Colonic mucosa (tissue), 4 donors: ENCODE data around the gene IL25. TPM values are rescaled to one million over a fixed set of nuclear protein-coding genes. Genes with fewer than 3 reads are reported as not detected.

Experiments used
- DNase-seq: peaks from one replicate; pipeline ENCODE4 v3.0.0-alpha.2; 2020
- H3K27ac ChIP-seq: fragments of 200-600 bp; one replicate; pipeline ENCODE4 v1.8.0; 2021
- H3K27me3 ChIP-seq: fragments of 200-600 bp; one replicate; pipeline ENCODE4 v1.8.0; 2021
- H3K36me3 ChIP-seq: fragments of 200-600 bp; one replicate; pipeline ENCODE4 v1.8.0; 2021
- H3K4me1 ChIP-seq: fragments of 200-600 bp; one replicate; pipeline ENCODE4 v1.8.0; 2021; ENCODE audit warnings: mild to moderate bottlenecking
- H3K4me3 ChIP-seq: fragments of 200-600 bp; one replicate; pipeline ENCODE4 v1.8.0; 2021
- H3K9ac ChIP-seq, 2 donors: one replicate each; pipeline ENCODE4 v1.7.0; 2013; ENCODE audit warnings: control low read depth in 2 of 2, low read depth in 2 of 2, low read length in 2 of 2
- H3K9me3 ChIP-seq: fragments of 200-600 bp; one replicate; pipeline ENCODE4 v1.8.0; 2021
- intact Hi-C: fragments of 100-400 bp; cut with DNase I; formaldehyde crosslinking; loops from one replicate; pipeline ENCODE4 v1.14.1; 2022
- total RNA-seq, 2 donors: library from RNA; stranded (reverse); fragmentation: NEBNext Ultra II Directional in 1 of 2; extraction: Animal tissue kit (Norgen Biotek cat#: 25700) in 1 of 2; gene quantifications; one replicate each; pipeline ENCODE4 v1.2.1, GENCODE V29; 2021
- TF ChIP-seq, protein P1 (sequence below): fragments of 200-600 bp; IDR thresholded peaks from one replicate; pipeline ENCODE4 v1.8.0; 2022; ENCODE audit warnings: antibody characterized with exemption, mild to moderate bottlenecking
- donor health status: healthy.
- donor health status: DM: no; HTN: no; CAD: no.
- donor health status: DM: no; HTN: no; CAD: no.

The IL25 gene
- total RNA-seq, 2 donors from 2014 or later = not detected

DNA sequence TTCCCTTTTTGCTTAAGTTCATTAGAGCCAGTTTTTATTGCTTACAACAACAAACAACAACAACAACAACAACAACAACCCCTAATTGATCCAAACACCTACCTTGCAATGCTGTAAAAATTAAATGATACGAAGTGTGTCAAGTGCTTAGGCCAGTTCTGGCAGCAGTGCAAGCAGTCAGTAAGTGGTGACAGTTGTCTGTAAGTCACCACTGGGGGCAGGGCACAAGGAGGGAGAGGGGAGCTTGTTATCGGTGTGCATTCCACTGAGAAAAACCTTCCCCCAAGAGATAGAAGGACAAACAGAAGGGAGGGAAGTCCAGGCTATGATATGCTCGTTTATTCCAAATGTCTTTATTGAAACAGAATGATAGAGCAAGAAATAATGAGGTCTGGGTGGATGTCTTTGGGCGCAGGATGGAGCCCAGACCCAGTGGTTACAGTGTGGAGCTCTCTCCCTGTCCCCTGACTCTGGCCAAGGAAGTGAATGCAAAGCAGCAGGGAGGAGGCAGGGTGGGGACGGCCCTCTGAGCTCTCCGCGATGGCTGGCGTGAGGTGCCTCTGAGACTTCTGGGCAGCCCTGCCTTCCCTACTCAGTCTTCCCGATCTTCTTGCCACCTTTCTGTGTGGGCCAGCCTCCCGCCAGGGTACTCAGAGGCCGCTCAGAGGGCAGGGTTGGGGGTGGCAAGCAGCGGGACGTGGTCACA, 26.5 kb upstream of the IL25 start:
- Histone ChIP-seq H3K4me3 (no peak overlapping the region), H3K36me3 (no peaks in the 10 kb centered on the region), H3K4me1 (no peaks in the 10 kb centered on the region), H3K9ac (no peak overlapping the region), H3K9me3 (no peaks in the 10 kb centered on the region), H3K27ac (no peak overlapping the region), H3K27me3 (peaks cover 3% of the 10 kb centered on the region)
- no peak for DNase-seq
- TF ChIP-seq, protein P1, sequence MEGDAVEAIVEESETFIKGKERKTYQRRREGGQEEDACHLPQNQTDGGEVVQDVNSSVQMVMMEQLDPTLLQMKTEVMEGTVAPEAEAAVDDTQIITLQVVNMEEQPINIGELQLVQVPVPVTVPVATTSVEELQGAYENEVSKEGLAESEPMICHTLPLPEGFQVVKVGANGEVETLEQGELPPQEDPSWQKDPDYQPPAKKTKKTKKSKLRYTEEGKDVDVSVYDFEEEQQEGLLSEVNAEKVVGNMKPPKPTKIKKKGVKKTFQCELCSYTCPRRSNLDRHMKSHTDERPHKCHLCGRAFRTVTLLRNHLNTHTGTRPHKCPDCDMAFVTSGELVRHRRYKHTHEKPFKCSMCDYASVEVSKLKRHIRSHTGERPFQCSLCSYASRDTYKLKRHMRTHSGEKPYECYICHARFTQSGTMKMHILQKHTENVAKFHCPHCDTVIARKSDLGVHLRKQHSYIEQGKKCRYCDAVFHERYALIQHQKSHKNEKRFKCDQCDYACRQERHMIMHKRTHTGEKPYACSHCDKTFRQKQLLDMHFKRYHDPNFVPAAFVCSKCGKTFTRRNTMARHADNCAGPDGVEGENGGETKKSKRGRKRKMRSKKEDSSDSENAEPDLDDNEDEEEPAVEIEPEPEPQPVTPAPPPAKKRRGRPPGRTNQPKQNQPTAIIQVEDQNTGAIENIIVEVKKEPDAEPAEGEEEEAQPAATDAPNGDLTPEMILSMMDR = no peak
- intact Hi-C loops = no loop called here

DNA sequence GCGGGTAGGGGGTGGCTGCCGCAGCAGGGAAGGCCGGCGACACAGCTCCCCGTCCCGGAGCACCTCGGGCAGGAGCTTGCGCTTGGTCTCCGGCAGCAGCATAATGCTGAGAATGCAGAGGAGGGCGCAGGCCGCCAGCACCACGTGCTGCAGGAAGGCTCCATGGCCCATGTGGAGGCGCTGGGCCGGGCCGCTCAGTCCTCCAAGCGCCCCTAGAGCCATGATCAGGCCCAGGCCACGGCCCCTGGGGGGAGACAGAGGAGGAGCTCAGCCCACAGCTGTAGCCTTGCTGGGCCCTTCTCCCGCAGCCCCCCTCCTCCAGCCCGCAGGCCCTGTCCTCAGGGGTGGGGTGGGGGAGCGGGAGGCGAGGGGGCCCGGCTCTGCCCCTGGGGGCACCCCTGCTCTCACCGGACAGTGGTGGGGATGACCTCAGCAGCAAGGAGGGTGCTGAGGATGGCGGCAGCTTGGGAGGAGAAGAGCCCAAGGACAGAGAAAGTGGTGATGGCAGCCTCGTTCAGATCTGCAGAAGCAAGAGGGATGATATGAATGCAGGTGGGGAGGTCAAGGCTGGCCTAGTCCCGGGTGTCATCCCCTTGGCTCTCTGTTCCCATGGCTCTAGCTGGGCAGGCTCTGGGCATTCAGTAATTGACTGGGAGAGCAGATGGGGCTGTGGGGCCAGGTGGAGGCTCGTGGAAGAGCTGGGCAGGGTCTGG, 25.8 kb upstream of the IL25 start:
- Histone ChIP-seq H3K9me3 (no peaks in the 10 kb centered on the region), H3K27me3 (peaks cover 10% of the 10 kb centered on the region), H3K4me1 (peaks cover 4% of the 10 kb centered on the region), H3K4me3 (no peak overlapping the region), H3K36me3 (no peaks in the 10 kb centered on the region), H3K9ac (no peak overlapping the region), H3K27ac (no peak overlapping the region)
- TF ChIP-seq, protein P1 = no peak
- no peak for DNase-seq
- intact Hi-C loops = no loop called here

DNA sequence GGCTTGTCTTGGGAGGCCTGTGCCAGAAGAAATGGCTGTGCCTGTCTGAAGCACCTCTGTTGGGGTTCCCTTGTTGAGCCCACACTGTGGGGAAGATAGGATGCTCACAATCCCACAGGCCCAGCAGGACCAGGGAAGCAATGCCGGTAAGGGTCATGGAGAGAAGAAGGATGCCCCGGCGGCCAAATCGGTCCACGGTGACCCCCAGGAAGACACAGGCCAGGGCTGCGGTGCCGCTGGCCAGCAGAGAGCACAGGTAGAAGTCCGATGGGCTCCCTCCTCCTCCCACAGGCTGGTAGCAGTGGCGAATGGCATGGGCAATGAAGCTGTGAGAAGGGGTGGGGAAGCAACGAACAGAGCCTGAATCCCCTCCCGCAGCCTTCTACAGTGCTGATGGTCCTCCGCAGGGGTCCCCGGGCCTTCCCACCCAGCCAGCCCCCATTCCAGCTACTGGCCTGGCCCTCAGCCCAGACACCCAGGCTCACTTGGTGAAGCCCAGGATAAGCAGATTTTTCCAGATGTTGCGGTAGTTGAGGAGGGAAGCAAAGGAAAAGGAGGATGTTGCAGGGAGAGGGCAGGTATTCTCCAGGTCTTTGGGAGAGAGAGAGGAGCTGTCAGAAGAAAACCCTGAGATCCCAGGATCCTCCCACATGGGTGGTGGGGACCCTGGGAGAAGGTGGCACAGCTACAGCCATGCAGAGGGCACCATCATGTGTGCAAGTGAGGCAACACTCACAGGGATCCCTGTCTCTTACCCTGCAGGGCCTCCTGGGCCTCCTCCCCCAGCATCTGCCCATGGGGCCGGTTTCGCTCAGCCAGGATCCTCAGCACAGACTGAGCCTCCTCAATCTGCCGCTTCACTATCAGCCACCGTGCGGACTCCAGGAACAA, 25.0 kb upstream of the IL25 start:
- Histone ChIP-seq H3K36me3 (no peaks in the 10 kb centered on the region), H3K27ac (no peak overlapping the region), H3K9ac (no peak overlapping the region), H3K4me3 (no peak overlapping the region), H3K9me3 (no peaks in the 10 kb centered on the region), H3K27me3 (peaks cover 18% of the 10 kb centered on the region), H3K4me1 (peaks cover 7% of the 10 kb centered on the region)
- intact Hi-C loops = no loop called here
- DNase-seq = no peak
- TF ChIP-seq, protein P1 = no peak

DNA sequence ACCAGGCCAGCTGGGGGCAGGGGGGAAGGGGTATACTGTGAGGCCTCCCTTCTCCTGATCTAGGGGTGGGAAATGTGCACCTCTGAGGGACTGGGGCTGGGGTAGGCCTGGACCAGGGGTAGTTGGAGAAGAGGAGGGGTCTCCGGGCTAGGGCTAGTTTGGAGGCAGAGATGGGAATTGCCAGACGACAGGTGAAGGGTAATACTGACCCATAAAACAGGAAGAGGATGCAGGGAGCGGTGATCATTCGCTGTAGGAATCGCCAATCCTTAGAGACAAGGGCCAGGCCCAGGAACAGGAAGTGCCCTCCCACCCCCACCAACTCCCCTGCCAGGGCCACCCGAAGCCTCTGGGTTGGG, 24.3 kb upstream of the IL25 start:
- intact Hi-C loops = no loop called here
- H3K36me3 ChIP-seq = no peaks in the 10 kb centered on the region

More for the DNA sequence above, 24.3 kb upstream of the IL25 start:
- TF ChIP-seq, protein P1 = no peak
- peaks cover 7% of the 10 kb centered on the region for H3K4me1 ChIP-seq
- H3K27me3 ChIP-seq = peaks cover 25% of the 10 kb centered on the region
- H3K4me3 ChIP-seq = no peak overlapping the region
- no peaks in the 10 kb centered on the region for H3K9me3 ChIP-seq
- no peak overlapping the region for H3K27ac ChIP-seq
- no peak overlapping the region for H3K9ac ChIP-seq
- no peak for DNase-seq
